Measurements from ENCODE around the gene PDLIM5. TPM values are rescaled to one million over a fixed set of nuclear protein-coding genes. Genes with fewer than 3 reads are reported as not detected.

Gene PDLIM5
- total RNA-seq, 1 donor from 2014 or later, result 24.2 TPM

GRCh38 chr4:94516067-94516466 lies 64.3 kb downstream of the PDLIM5 start:
- Mint-ChIP-seq H3K4me1 (ENCODE audit: low read depth) (peaks cover 3% of the 10 kb centered on the region), H3K4me3 (ENCODE audit: low read depth) (no peak overlapping the region), H3K27ac (no peak overlapping the region), H3K9me3 (no peaks in the 10 kb centered on the region), H3K27me3 (ENCODE audit: low read depth) (no peaks in the 10 kb centered on the region), H3K36me3 (ENCODE audit: low read depth) (no peaks in the 10 kb centered on the region)
- intact Hi-C loops (cut with micrococcal nuclease), result no loop called here
- DNase-seq (ENCODE audit: low spot score), result no peak

GRCh38 chr4:94516999-94517398 lies 65.3 kb downstream of the PDLIM5 start:
- intact Hi-C loops (cut with micrococcal nuclease), result no loop called here
- H3K9me3 Mint-ChIP-seq, result no peaks in the 10 kb centered on the region
- H3K36me3 Mint-ChIP-seq (ENCODE audit: low read depth), result no peaks in the 10 kb centered on the region
- no peak for DNase-seq (ENCODE audit: low spot score)
- H3K4me1 Mint-ChIP-seq (ENCODE audit: low read depth), result peaks cover 3% of the 10 kb centered on the region
- H3K4me3 Mint-ChIP-seq (ENCODE audit: low read depth), result no peak overlapping the region
- H3K27me3 Mint-ChIP-seq (ENCODE audit: low read depth), result no peaks in the 10 kb centered on the region
- no peak overlapping the region for H3K27ac Mint-ChIP-seq

GRCh38 chr4:94517492-94517891 lies 65.8 kb downstream of the PDLIM5 start:
- H3K27ac Mint-ChIP-seq, result no peak overlapping the region
- H3K4me1 Mint-ChIP-seq (ENCODE audit: low read depth), result peaks cover 3% of the 10 kb centered on the region
- no peak overlapping the region for H3K4me3 Mint-ChIP-seq (ENCODE audit: low read depth)
- DNase-seq (ENCODE audit: low spot score), result no peak
- H3K9me3 Mint-ChIP-seq, result no peaks in the 10 kb centered on the region
- intact Hi-C loops (cut with micrococcal nuclease), result no loop called here
- no peaks in the 10 kb centered on the region for H3K27me3 Mint-ChIP-seq (ENCODE audit: low read depth)
- no peaks in the 10 kb centered on the region for H3K36me3 Mint-ChIP-seq (ENCODE audit: low read depth)

GRCh38 chr4:94519019-94519418 lies 67.3 kb downstream of the PDLIM5 start:
- H3K9me3 Mint-ChIP-seq, result no peaks in the 10 kb centered on the region
- intact Hi-C loops (cut with micrococcal nuclease), result no loop called here
- H3K27ac Mint-ChIP-seq, result no peak overlapping the region
- DNase-seq (ENCODE audit: low spot score), result no peak
- no peaks in the 10 kb centered on the region for H3K27me3 Mint-ChIP-seq (ENCODE audit: low read depth)
- peaks cover 3% of the 10 kb centered on the region for H3K4me1 Mint-ChIP-seq (ENCODE audit: low read depth)
- H3K4me3 Mint-ChIP-seq (ENCODE audit: low read depth), result no peak overlapping the region
- H3K36me3 Mint-ChIP-seq (ENCODE audit: low read depth), result no peaks in the 10 kb centered on the region

GRCh38 chr4:94519925-94520789 lies 68.4 kb downstream of the PDLIM5 start:
- intact Hi-C loops (cut with micrococcal nuclease), result no loop called here
- Mint-ChIP-seq H3K36me3 (ENCODE audit: low read depth) (no peaks in the 10 kb centered on the region), H3K27ac (no peak overlapping the region), H3K27me3 (ENCODE audit: low read depth) (no peaks in the 10 kb centered on the region), H3K9me3 (no peaks in the 10 kb centered on the region), H3K4me1 (ENCODE audit: low read depth) (peaks cover 3% of the 10 kb centered on the region), H3K4me3 (ENCODE audit: low read depth) (no peak overlapping the region)
- DNase-seq (ENCODE audit: low spot score), result no peak

GRCh38 chr4:94523033-94523580 lies 71.4 kb downstream of the PDLIM5 start:
- H3K4me3 Mint-ChIP-seq (ENCODE audit: low read depth), result no peak overlapping the region
- no peak overlapping the region for H3K27ac Mint-ChIP-seq
- no peaks in the 10 kb centered on the region for H3K36me3 Mint-ChIP-seq (ENCODE audit: low read depth)
- no peaks in the 10 kb centered on the region for H3K9me3 Mint-ChIP-seq
- intact Hi-C loops (cut with micrococcal nuclease), result no loop called here
- DNase-seq (ENCODE audit: low spot score), result no peak
- H3K4me1 Mint-ChIP-seq (ENCODE audit: low read depth), result peaks cover 9% of the 10 kb centered on the region
- no peaks in the 10 kb centered on the region for H3K27me3 Mint-ChIP-seq (ENCODE audit: low read depth)

- DNase-seq (ENCODE audit: low spot score), result no peak
- Mint-ChIP-seq H3K27ac (no peak overlapping the region), H3K9me3 (no peaks in the 10 kb centered on the region), H3K36me3 (ENCODE audit: low read depth) (no peaks in the 10 kb centered on the region), H3K4me3 (ENCODE audit: low read depth) (no peak overlapping the region), H3K4me1 (ENCODE audit: low read depth) (peaks cover 9% of the 10 kb centered on the region), H3K27me3 (ENCODE audit: low read depth) (no peaks in the 10 kb centered on the region)
- intact Hi-C loops (cut with micrococcal nuclease), result no loop called here
Measured at GRCh38 chr4:94523617-94524016, 71.9 kb downstream of the PDLIM5 start.

GRCh38 chr4:94525993-94526728 lies 74.4 kb downstream of the PDLIM5 start:
- DNase-seq (ENCODE audit: low spot score), result no peak
- Mint-ChIP-seq H3K9me3 (no peaks in the 10 kb centered on the region), H3K4me1 (ENCODE audit: low read depth) (peaks cover 5% of the 10 kb centered on the region), H3K36me3 (ENCODE audit: low read depth) (no peaks in the 10 kb centered on the region), H3K4me3 (ENCODE audit: low read depth) (no peak overlapping the region), H3K27me3 (ENCODE audit: low read depth) (no peaks in the 10 kb centered on the region), H3K27ac (no peak overlapping the region)
- intact Hi-C loops (cut with micrococcal nuclease), result no loop called here

- no peak overlapping the region for H3K27ac Mint-ChIP-seq
- no peaks in the 10 kb centered on the region for H3K36me3 Mint-ChIP-seq (ENCODE audit: low read depth)
- no peak for DNase-seq (ENCODE audit: low spot score)
- intact Hi-C loops (cut with micrococcal nuclease), result no loop called here
- H3K4me3 Mint-ChIP-seq (ENCODE audit: low read depth), result no peak overlapping the region
- peaks cover 5% of the 10 kb centered on the region for H3K4me1 Mint-ChIP-seq (ENCODE audit: low read depth)
- H3K27me3 Mint-ChIP-seq (ENCODE audit: low read depth), result no peaks in the 10 kb centered on the region
- H3K9me3 Mint-ChIP-seq, result no peaks in the 10 kb centered on the region
Measured at GRCh38 chr4:94527556-94528233, 76.0 kb downstream of the PDLIM5 start.

- intact Hi-C loops (cut with micrococcal nuclease), result no loop called here
- H3K4me3 Mint-ChIP-seq (ENCODE audit: low read depth), result no peak overlapping the region
- no peaks in the 10 kb centered on the region for H3K9me3 Mint-ChIP-seq
- no peaks in the 10 kb centered on the region for H3K36me3 Mint-ChIP-seq (ENCODE audit: low read depth)
- no peaks in the 10 kb centered on the region for H3K27me3 Mint-ChIP-seq (ENCODE audit: low read depth)
- no peak for DNase-seq (ENCODE audit: low spot score)
- H3K4me1 Mint-ChIP-seq (ENCODE audit: low read depth), result peaks cover 7% of the 10 kb centered on the region
- H3K27ac Mint-ChIP-seq, result no peak overlapping the region
Measured at GRCh38 chr4:94528792-94529451, 77.2 kb downstream of the PDLIM5 start.

GRCh38 chr4:94530073-94530472 lies 78.3 kb downstream of the PDLIM5 start:
- Mint-ChIP-seq H3K4me1 (ENCODE audit: low read depth) (peaks cover 7% of the 10 kb centered on the region), H3K27me3 (ENCODE audit: low read depth) (no peaks in the 10 kb centered on the region), H3K27ac (no peak overlapping the region), H3K4me3 (ENCODE audit: low read depth) (no peak overlapping the region), H3K9me3 (no peaks in the 10 kb centered on the region), H3K36me3 (ENCODE audit: low read depth) (no peaks in the 10 kb centered on the region)
- no peak for DNase-seq (ENCODE audit: low spot score)
- intact Hi-C loops (cut with micrococcal nuclease), result no loop called here

GRCh38 chr4:94531991-94532789 lies 80.4 kb downstream of the PDLIM5 start:
- no peak overlapping the region for H3K4me3 Mint-ChIP-seq (ENCODE audit: low read depth)
- H3K27ac Mint-ChIP-seq, result no peak overlapping the region
- peaks cover 2% of the 10 kb centered on the region for H3K4me1 Mint-ChIP-seq (ENCODE audit: low read depth)
- no peaks in the 10 kb centered on the region for H3K36me3 Mint-ChIP-seq (ENCODE audit: low read depth)
- no peaks in the 10 kb centered on the region for H3K27me3 Mint-ChIP-seq (ENCODE audit: low read depth)
- DNase-seq (ENCODE audit: low spot score), result no peak
- no peaks in the 10 kb centered on the region for H3K9me3 Mint-ChIP-seq
- intact Hi-C loops (cut with micrococcal nuclease), result no loop called here
